ENCODE data around the gene ARAP1.

GRCh38 chr11:72681226-72682153 lies 70.7 kb downstream of the ARAP1 start:
- no peak for TF ChIP-seq CTCF (IDR thresholded peaks at IDR 0.05 in 4 of 5, conservative IDR thresholded peaks at IDR 0.05 in 1 of 5)
- no peak for TF ChIP-seq POLR2A (IDR thresholded peaks at IDR 0.05)

Measured in gastrocnemius medialis (tissue), 4 donors.